ENCODE results near the gene TNNI3K. TPM values are rescaled to one million over a fixed set of nuclear protein-coding genes. Genes with fewer than 3 reads are reported as not detected.

Gene TNNI3K
- polyA plus RNA-seq, 1 of the 3 experiments (the other 2 are of a cell fraction), result 0.31 TPM

DNA sequence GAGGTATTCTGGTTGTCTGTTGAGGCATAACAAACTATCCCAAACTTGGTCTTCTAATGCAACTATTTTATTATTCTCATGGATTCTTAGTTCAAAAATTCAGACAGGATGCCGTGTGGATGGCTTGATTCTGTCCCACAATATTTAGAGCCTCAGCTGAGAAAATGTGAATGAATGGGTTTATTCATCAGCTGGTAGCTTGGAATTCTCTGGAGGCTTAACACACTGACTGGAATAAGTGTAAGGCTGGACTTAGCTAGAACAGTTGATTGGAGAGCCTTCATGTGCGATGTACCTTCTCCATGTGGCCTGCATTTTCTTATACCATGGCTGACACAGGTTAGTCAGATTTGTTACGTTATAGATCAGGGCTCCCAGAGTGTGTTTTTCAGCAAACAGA lies 30.8 kb downstream of the TNNI3K start:
- Histone ChIP-seq H3K36me3 (replicated peaks in 1 of 2; ENCODE audit: control insufficient read depth in 1 of 2, insufficient read depth in 2 of 2, low read length in 1 of 2) (no peaks in the 10 kb centered on the region), H3K27ac (ENCODE audit: low read depth in 2 of 2, low read length in 1 of 2) (no peak overlapping the region), H3K4me1 (ENCODE audit: control insufficient read depth in 1 of 2, insufficient read depth in 2 of 2, low read depth in 1 of 2, low read length in 1 of 2) (no peaks in the 10 kb centered on the region), H3K9me3 (no peaks in the 10 kb centered on the region), H3K4me3 (ENCODE audit: low read depth in 2 of 2, low read length in 1 of 2) (no peak overlapping the region), H4K20me1 (ENCODE audit: insufficient read depth) (no peaks in the 10 kb centered on the region), H3K79me2 (ENCODE audit: insufficient read depth) (no peaks in the 10 kb centered on the region), H3K9ac (no peak overlapping the region), H3K9me2 (no peaks in the 10 kb centered on the region), H3F3A (replicated peaks; ENCODE audit: insufficient read depth) (no peaks in the 10 kb centered on the region), H3K27me3 (ENCODE audit: insufficient read depth) (no peaks in the 10 kb centered on the region), H3K4me2 (no peak overlapping the region), H2AFZ (ENCODE audit: low read depth) (no peak overlapping the region)
- TF ChIP-seq FOXJ3 (CRISPR knock-in tag; IDR thresholded peaks at IDR 0.05) (no peak), MEF2A (IDR thresholded peaks at IDR 0.05; ENCODE audit: borderline replicate concordance, low read depth) (no peak), FOXM1 (IDR thresholded peaks at IDR 0.05; ENCODE audit: low read depth) (no peak), JUND (IDR thresholded peaks at IDR 0.05) (no peak), RFX5 (IDR thresholded peaks at IDR 0.05; ENCODE audit: low read length) (no peak), SMC3 (IDR thresholded peaks at IDR 0.05; ENCODE audit: low read depth, low read length) (no peak), GATA2 (CRISPR knock-in tag; IDR thresholded peaks at IDR 0.05) (no peak), POLR2AphosphoS5 (IDR thresholded peaks at IDR 0.05; ENCODE audit: low read depth, low read length) (no peak), TCF12 (IDR thresholded peaks at IDR 0.05) (no peak), RAD21 (IDR thresholded peaks at IDR 0.05; ENCODE audit: low read length) (no peak), GABPA (IDR thresholded peaks at IDR 0.05; ENCODE audit: low read depth) (no peak)
- TF ChIP-seq, protein P1, sequence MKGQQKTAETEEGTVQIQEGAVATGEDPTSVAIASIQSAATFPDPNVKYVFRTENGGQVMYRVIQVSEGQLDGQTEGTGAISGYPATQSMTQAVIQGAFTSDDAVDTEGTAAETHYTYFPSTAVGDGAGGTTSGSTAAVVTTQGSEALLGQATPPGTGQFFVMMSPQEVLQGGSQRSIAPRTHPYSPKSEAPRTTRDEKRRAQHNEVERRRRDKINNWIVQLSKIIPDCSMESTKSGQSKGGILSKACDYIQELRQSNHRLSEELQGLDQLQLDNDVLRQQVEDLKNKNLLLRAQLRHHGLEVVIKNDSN (IDR thresholded peaks at IDR 0.05; ENCODE audit: borderline replicate concordance, low read depth), result no peak
- TF ChIP-seq, protein P2, sequence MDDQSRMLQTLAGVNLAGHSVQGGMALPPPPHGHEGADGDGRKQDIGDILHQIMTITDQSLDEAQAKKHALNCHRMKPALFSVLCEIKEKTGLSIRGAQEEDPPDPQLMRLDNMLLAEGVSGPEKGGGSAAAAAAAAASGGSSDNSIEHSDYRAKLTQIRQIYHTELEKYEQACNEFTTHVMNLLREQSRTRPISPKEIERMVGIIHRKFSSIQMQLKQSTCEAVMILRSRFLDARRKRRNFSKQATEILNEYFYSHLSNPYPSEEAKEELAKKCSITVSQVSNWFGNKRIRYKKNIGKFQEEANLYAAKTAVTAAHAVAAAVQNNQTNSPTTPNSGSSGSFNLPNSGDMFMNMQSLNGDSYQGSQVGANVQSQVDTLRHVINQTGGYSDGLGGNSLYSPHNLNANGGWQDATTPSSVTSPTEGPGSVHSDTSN (IDR thresholded peaks at IDR 0.05), result no peak
- TF ChIP-seq, protein P3, sequence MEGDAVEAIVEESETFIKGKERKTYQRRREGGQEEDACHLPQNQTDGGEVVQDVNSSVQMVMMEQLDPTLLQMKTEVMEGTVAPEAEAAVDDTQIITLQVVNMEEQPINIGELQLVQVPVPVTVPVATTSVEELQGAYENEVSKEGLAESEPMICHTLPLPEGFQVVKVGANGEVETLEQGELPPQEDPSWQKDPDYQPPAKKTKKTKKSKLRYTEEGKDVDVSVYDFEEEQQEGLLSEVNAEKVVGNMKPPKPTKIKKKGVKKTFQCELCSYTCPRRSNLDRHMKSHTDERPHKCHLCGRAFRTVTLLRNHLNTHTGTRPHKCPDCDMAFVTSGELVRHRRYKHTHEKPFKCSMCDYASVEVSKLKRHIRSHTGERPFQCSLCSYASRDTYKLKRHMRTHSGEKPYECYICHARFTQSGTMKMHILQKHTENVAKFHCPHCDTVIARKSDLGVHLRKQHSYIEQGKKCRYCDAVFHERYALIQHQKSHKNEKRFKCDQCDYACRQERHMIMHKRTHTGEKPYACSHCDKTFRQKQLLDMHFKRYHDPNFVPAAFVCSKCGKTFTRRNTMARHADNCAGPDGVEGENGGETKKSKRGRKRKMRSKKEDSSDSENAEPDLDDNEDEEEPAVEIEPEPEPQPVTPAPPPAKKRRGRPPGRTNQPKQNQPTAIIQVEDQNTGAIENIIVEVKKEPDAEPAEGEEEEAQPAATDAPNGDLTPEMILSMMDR (IDR thresholded peaks at IDR 0.05), result no peak
- no peak for DNase-seq
- 60% methylated on average over 3 of the region's 3 CpGs for WGBS (ENCODE audit: low lambda C conversion rate)
- POLR2A ChIA-PET, result no interaction called here
- CTCF ChIA-PET, result no interaction called here

DNA sequence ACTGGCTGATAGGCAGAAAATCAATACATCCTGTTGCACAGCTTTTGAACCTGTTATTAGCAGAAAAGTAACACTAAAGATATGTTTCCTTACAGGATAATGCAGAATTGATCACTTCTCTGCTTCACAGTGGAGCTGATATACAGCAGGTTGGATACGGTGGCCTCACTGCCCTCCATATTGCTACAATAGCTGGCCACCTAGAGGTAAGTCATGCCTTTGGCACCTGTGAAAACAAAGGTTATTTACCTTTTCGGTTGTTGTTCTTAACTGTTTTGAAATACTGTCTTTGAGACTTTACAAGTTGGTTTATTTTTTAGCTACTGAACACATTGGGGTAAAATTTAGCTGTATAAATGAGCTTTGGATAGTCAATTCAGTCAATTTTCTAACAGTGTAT lies 36.3 kb downstream of the TNNI3K start:
- H3K9me3 ChIP-seq, result no peaks in the 10 kb centered on the region
- no peak overlapping the region for H2AFZ ChIP-seq (ENCODE audit: low read depth)
- POLR2A ChIA-PET, result no interaction called here
- H3K9me2 ChIP-seq, result no peaks in the 10 kb centered on the region
- H4K20me1 ChIP-seq (ENCODE audit: insufficient read depth), result no peaks in the 10 kb centered on the region
- H3K4me2 ChIP-seq, result no peak overlapping the region
- H3K4me1 ChIP-seq (ENCODE audit: control insufficient read depth in 1 of 2, insufficient read depth in 2 of 2, low read depth in 1 of 2, low read length in 1 of 2), result no peaks in the 10 kb centered on the region
- DNase-seq, result no peak
- H3K36me3 ChIP-seq (replicated peaks in 1 of 2; ENCODE audit: control insufficient read depth in 1 of 2, insufficient read depth in 2 of 2, low read length in 1 of 2), result no peaks in the 10 kb centered on the region
- no peaks in the 10 kb centered on the region for H3F3A ChIP-seq (replicated peaks; ENCODE audit: insufficient read depth)
- H3K27me3 ChIP-seq (ENCODE audit: insufficient read depth), result no peaks in the 10 kb centered on the region
- no peak overlapping the region for H3K9ac ChIP-seq
- H3K4me3 ChIP-seq (ENCODE audit: low read depth in 2 of 2, low read length in 1 of 2), result no peak overlapping the region
- 51% methylated on average over 2 of the region's 2 CpGs for WGBS (ENCODE audit: low lambda C conversion rate)
- CTCF ChIA-PET, result interaction anchor here (1.0 kb wide), 1 partner anchor 10 kb away, joined by 3 read pairs; no protein-coding TSS in a partner anchor
- H3K27ac ChIP-seq (ENCODE audit: low read depth in 2 of 2, low read length in 1 of 2), result no peak overlapping the region
- H3K79me2 ChIP-seq (ENCODE audit: insufficient read depth), result no peaks in the 10 kb centered on the region
- no peak for TF ChIP-seq GABPA (IDR thresholded peaks at IDR 0.05; ENCODE audit: low read depth)
- TF ChIP-seq EP300 (IDR thresholded peaks at IDR 0.05; ENCODE audit: borderline replicate concordance in 1 of 2, low read depth in 1 of 2, low read length in 1 of 2), result no peak
- TF ChIP-seq RAD21 (IDR thresholded peaks at IDR 0.05; ENCODE audit: low read length), result no peak
- no peak for TF ChIP-seq FOXM1 (IDR thresholded peaks at IDR 0.05; ENCODE audit: low read depth)
- TF ChIP-seq RCOR1 (IDR thresholded peaks at IDR 0.05; ENCODE audit: low read length), result no peak
- TF ChIP-seq, protein P1 (IDR thresholded peaks at IDR 0.05; ENCODE audit: borderline replicate concordance, low read depth), result no peak
- no peak for TF ChIP-seq GATA2 (CRISPR knock-in tag; IDR thresholded peaks at IDR 0.05)
- no peak for TF ChIP-seq ELF1 (IDR thresholded peaks at IDR 0.05)
- TF ChIP-seq TAF1 (IDR thresholded peaks at IDR 0.05; ENCODE audit: borderline replicate concordance, low read depth, low read length), result no peak
- TF ChIP-seq RFX5 (IDR thresholded peaks at IDR 0.05; ENCODE audit: low read length), result no peak
- TF ChIP-seq RXRA (IDR thresholded peaks at IDR 0.05; ENCODE audit: borderline replicate concordance, low read depth), result no peak
- TF ChIP-seq MEF2A (IDR thresholded peaks at IDR 0.05; ENCODE audit: borderline replicate concordance, low read depth), result no peak
- TF ChIP-seq, protein P4, sequence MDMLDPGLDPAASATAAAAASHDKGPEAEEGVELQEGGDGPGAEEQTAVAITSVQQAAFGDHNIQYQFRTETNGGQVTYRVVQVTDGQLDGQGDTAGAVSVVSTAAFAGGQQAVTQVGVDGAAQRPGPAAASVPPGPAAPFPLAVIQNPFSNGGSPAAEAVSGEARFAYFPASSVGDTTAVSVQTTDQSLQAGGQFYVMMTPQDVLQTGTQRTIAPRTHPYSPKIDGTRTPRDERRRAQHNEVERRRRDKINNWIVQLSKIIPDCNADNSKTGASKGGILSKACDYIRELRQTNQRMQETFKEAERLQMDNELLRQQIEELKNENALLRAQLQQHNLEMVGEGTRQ (IDR thresholded peaks at IDR 0.05; ENCODE audit: borderline replicate concordance, low read depth, low read length), result no peak
- TF ChIP-seq, protein P5, sequence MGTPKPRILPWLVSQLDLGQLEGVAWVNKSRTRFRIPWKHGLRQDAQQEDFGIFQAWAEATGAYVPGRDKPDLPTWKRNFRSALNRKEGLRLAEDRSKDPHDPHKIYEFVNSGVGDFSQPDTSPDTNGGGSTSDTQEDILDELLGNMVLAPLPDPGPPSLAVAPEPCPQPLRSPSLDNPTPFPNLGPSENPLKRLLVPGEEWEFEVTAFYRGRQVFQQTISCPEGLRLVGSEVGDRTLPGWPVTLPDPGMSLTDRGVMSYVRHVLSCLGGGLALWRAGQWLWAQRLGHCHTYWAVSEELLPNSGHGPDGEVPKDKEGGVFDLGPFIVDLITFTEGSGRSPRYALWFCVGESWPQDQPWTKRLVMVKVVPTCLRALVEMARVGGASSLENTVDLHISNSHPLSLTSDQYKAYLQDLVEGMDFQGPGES (IDR thresholded peaks at IDR 0.05; ENCODE audit: low read depth, low read length), result no peak
- no peak for TF ChIP-seq SIN3A (IDR thresholded peaks at IDR 0.05; ENCODE audit: borderline replicate concordance, low read depth, low read length)
- TF ChIP-seq FOXJ3 (CRISPR knock-in tag; IDR thresholded peaks at IDR 0.05), result no peak

Data from SK-N-SH (cell line).